Parathyroid adenoma (tissue), 2 donors: ENCODE data around the gene HSPBAP1.
A peak's percentile ranks its signal among the peaks of the same experiment; 100 is the strongest.

ENCODE experiments used
- H2AFZ ChIP-seq: fragments of 300-600 bp; sonication (generic); one replicate; pipeline ENCODE4 v1.7.0; 2017; ENCODE audit warnings: antibody characterized with exemption, mild to moderate bottlenecking
- H3K27ac ChIP-seq: fragments of 300-600 bp; sonication (generic); one replicate; pipeline ENCODE4 v1.7.0; 2017
- H3K27me3 ChIP-seq: fragments of 300-600 bp; sonication (generic); one replicate; pipeline ENCODE4 v1.7.0; 2017; ENCODE audit warnings: low read length; ENCODE audit not compliant: control insufficient read depth, insufficient read depth
- H3K36me3 ChIP-seq: fragments of 300-600 bp; sonication (generic); one replicate; pipeline ENCODE4 v1.7.0; 2017; ENCODE audit warnings: low read length; ENCODE audit not compliant: control insufficient read depth, insufficient read depth
- H3K4me1 ChIP-seq: fragments of 300-600 bp; sonication (generic); one replicate; pipeline ENCODE4 v1.7.0; 2017; ENCODE audit warnings: control low read depth
- H3K4me2 ChIP-seq: fragments of 300-600 bp; sonication (generic); one replicate; pipeline ENCODE4 v1.7.0; 2017; ENCODE audit warnings: low read length
- H3K4me3 ChIP-seq: fragments of 300-600 bp; sonication (generic); one replicate; pipeline ENCODE4 v1.7.0; 2017; ENCODE audit warnings: low read depth, low read length
- H3K79me2 ChIP-seq: fragments of 300-600 bp; sonication (generic); one replicate; pipeline ENCODE4 v1.7.0; 2017; ENCODE audit warnings: control low read depth
- H3K9ac ChIP-seq: fragments of 300-600 bp; sonication (generic); one replicate; pipeline ENCODE4 v1.7.0; 2017; ENCODE audit warnings: mild to moderate bottlenecking
- H3K9me3 ChIP-seq: fragments of 300-600 bp; sonication (generic); one replicate; pipeline ENCODE4 v1.7.0; 2017; ENCODE audit warnings: low read length; ENCODE audit not compliant: control insufficient read depth
- CTCF ChIP-seq: fragments of 300-600 bp; sonication (generic); IDR thresholded peaks from one replicate; pipeline ENCODE4 v1.7.0; 2017; ENCODE audit warnings: antibody characterized with exemption, mild to moderate bottlenecking
- donor health status: primary hyperparathyroidism.

HSPBAP1 gene

DNA sequence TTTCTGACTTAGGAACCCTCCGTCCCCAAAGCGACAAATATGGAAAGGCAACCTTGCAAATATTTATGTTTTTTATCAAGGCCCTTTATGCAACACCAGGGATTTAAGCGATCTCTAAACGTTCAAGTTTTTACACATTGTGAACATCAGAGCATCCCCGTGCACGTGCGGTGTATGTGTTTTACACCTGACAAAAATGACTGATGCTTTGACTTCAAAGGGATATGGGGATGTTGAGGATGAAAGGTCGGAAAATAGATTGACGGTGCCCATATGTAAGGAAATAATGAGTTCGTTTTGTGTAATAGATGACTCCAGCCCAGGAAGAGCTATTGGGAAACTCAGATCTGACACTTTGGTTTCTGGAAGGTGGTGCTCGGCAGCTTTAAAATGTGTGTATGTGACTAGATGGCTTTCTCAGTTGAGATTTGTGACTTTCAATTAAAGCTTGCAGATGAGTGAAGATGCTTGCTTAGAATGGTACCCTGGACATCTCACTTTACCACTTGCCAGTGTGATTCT lies 2.1 kb upstream of the HSPBAP1 start:
- H2AFZ ChIP-seq = peak overlapping the region; percentile 95
- H3K27me3 ChIP-seq = no peaks in the 10 kb centered on the region
- H3K9me3 ChIP-seq = no peaks in the 10 kb centered on the region
- H3K36me3 ChIP-seq = no peaks in the 10 kb centered on the region
- H3K79me2 ChIP-seq = no peaks in the 10 kb centered on the region
- peaks cover 21% of the 10 kb centered on the region for H3K4me1 ChIP-seq
- peak overlapping the region; percentile 74 for H3K4me3 ChIP-seq
- peak overlapping the region; percentile 91 for H3K27ac ChIP-seq
- no peak for TF ChIP-seq CTCF
- no peak overlapping the region for H3K9ac ChIP-seq
- peak overlapping the region; percentile 89 for H3K4me2 ChIP-seq

DNA sequence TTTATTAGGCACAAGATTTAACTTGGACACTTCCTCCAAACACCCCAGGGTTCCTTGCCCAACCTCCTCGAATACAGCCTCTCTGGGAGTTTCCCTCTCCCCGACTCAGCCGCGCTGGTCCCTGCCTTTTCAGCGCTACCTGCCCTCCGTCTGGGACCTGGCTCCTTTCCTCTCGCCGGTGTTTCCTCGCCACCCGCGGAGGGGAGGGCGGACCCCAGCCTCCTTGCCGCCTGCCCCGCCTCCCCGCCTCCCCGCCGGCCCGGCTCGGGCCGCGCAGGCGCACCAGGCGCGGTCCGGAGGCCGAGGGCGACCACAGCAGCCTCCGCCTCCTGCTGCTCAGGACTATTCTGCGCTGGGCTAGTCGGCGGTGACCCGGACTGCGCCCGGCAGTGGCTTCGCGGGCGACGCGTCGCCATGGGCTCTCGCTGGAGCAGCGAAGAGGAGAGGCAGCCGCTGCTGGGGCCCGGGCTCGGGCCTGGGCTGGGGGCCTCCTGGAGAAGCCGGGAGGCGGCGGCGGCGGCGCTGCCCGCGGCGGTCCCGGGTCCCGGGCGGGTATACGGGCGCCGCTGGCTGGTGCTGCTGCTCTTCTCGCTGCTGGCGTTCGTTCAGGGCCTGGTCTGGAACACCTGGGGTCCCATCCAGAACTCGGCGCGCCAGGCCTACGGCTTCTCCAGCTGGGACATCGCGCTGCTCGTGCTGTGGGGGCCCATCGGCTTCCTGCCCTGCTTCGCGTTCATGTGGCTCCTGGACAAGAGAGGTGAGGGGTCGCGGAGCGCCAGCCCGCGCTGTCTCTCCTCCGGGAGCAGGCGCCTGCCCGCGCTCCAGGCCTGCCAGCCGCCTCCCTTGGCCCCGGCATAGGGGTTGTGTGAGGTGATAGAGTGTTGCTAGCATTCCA lies 1.4 kb upstream of the HSPBAP1 start, which contains the start of gene SLC49A4:
TSS of gene SLC49A4 (plus strand) at position 291 of the 895 bp plus-strand sequence. CDS start at position 415, 124 bp downstream.
- Histone ChIP-seq H3K4me3 (peak within 1 kb of the TSS; percentile 74), H2AFZ (peak within 1 kb of the TSS; percentile 95), H3K4me1 (peaks cover 16% of the 10 kb centered on the region), H3K9me3 (no peaks in the 10 kb centered on the region), H3K9ac (peak within 1 kb of the TSS; percentile 67), H3K27ac (peak within 1 kb of the TSS; percentile 91), H3K27me3 (no peaks in the 10 kb centered on the region), H3K4me2 (peak within 1 kb of the TSS; percentile 89), H3K79me2 (no peaks in the 10 kb centered on the region), H3K36me3 (no peaks in the 10 kb centered on the region)
- TF ChIP-seq CTCF = peak; percentile 17

- H3K4me1 ChIP-seq = peaks cover 13% of the 10 kb centered on the region
- H3K79me2 ChIP-seq = no peaks in the 10 kb centered on the region
- H3K9me3 ChIP-seq = no peaks in the 10 kb centered on the region
- peak overlapping the region; percentile 74 for H3K4me3 ChIP-seq
- H3K36me3 ChIP-seq = no peaks in the 10 kb centered on the region
- peak overlapping the region; percentile 95 for H2AFZ ChIP-seq
- H3K4me2 ChIP-seq = peak overlapping the region; percentile 89
- H3K9ac ChIP-seq = no peak overlapping the region
- H3K27ac ChIP-seq = peak overlapping the region; percentile 91
- no peaks in the 10 kb centered on the region for H3K27me3 ChIP-seq
- TF ChIP-seq CTCF = no peak
Measured at GRCh38 chr3:122794483-122794778, 800 bp upstream of the HSPBAP1 start.

GRCh38 chr3:122789585-122790273 lies 3.9 kb downstream of the HSPBAP1 start:
- no peak overlapping the region for H3K9ac ChIP-seq
- no peaks in the 10 kb centered on the region for H3K36me3 ChIP-seq
- H3K27me3 ChIP-seq = no peaks in the 10 kb centered on the region
- H3K4me2 ChIP-seq = no peak overlapping the region
- no peak overlapping the region for H3K4me3 ChIP-seq
- no peak for TF ChIP-seq CTCF
- H2AFZ ChIP-seq = no peak overlapping the region
- H3K79me2 ChIP-seq = no peaks in the 10 kb centered on the region
- H3K4me1 ChIP-seq = peaks cover 5% of the 10 kb centered on the region
- H3K27ac ChIP-seq = no peak overlapping the region
- H3K9me3 ChIP-seq = no peaks in the 10 kb centered on the region
